ENCODE data around the gene PAPSS2. TPM values are rescaled to one million over a fixed set of nuclear protein-coding genes. Genes with fewer than 3 reads are reported as not detected.

The PAPSS2 gene
- polyA plus RNA-seq, 1 experiment, result 51.4 TPM

DNA sequence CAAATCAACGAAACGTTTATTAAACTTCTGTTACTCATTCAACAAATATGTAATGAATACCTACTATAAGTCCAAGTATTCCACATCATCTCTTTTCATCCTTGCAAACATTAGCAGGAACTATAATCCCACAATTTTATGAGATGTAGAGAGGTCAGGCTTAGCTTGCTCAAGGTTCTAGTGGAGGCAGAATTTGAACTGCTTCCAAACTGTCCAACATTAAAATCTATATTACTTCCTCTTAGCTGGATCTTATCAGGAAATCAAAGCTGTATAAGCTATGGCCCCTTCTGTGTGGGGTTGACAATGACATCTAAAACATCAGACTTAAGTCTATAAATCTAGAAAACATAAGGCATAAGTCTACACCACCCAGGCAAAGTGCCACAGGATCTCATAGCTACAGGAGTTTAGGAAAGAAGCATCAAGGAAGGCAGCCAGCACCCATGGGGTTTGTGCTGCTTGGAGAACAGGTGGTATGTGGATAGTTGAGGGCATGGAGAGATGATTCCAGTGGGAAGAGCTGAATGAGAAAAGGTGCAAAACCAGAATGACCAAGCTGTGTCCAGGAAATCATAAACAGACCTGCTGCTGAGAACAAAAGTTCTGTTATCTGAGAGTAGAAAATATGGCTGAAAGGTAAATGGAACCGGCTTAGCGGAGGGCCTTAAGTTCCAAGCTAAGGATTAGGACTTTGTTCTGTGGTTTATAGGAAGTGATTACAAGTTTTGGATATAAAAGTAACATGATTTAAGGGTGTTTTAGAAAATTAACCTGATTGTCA lies 34.5 kb downstream of the PAPSS2 start:
- Histone ChIP-seq H3K27me3 (ENCODE audit: control insufficient read depth, insufficient read depth, low read length) (no peaks in the 10 kb centered on the region), H3K4me3 (ENCODE audit: low read depth, low read length) (no peak overlapping the region), H3K9me3 (ENCODE audit: control insufficient read depth, insufficient read depth, low read length) (no peaks in the 10 kb centered on the region), H3K27ac (ENCODE audit: low read depth, low read length) (no peak overlapping the region)
- DNase-seq (ENCODE audit: low read depth, low spot score), result no peak
- TF ChIP-seq, protein P1, sequence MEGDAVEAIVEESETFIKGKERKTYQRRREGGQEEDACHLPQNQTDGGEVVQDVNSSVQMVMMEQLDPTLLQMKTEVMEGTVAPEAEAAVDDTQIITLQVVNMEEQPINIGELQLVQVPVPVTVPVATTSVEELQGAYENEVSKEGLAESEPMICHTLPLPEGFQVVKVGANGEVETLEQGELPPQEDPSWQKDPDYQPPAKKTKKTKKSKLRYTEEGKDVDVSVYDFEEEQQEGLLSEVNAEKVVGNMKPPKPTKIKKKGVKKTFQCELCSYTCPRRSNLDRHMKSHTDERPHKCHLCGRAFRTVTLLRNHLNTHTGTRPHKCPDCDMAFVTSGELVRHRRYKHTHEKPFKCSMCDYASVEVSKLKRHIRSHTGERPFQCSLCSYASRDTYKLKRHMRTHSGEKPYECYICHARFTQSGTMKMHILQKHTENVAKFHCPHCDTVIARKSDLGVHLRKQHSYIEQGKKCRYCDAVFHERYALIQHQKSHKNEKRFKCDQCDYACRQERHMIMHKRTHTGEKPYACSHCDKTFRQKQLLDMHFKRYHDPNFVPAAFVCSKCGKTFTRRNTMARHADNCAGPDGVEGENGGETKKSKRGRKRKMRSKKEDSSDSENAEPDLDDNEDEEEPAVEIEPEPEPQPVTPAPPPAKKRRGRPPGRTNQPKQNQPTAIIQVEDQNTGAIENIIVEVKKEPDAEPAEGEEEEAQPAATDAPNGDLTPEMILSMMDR (IDR thresholded peaks at IDR 0.05; ENCODE audit: low read depth, low read length), result no peak
- ChIA-PET POLR2A (interaction anchor here (0.5 to 0.6 kb wide), 2 partner anchors 19 to 102 kb away, joined by 3 to 5 read pairs; no protein-coding TSS in a partner anchor), CTCF (interaction anchor here (0.6 to 0.9 kb wide), 2 partner anchors 40 to 177 kb away, joined by 3 to 5 read pairs; no protein-coding TSS in a partner anchor)

- CTCF ChIA-PET, result interaction anchor here (0.6 kb wide), 1 partner anchor 178 kb away, joined by 3 read pairs; no protein-coding TSS in a partner anchor
- no peak for DNase-seq (ENCODE audit: low read depth, low spot score)
- TF ChIP-seq, protein P1 (IDR thresholded peaks at IDR 0.05; ENCODE audit: low read depth, low read length), result no peak
- Histone ChIP-seq H3K27me3 (ENCODE audit: control insufficient read depth, insufficient read depth, low read length) (no peaks in the 10 kb centered on the region), H3K9me3 (ENCODE audit: control insufficient read depth, insufficient read depth, low read length) (no peaks in the 10 kb centered on the region), H3K27ac (ENCODE audit: low read depth, low read length) (no peak overlapping the region), H3K4me3 (ENCODE audit: low read depth, low read length) (no peak overlapping the region)
- POLR2A ChIA-PET, result interaction anchor here (0.6 kb wide), 1 partner anchor 101 kb away, joined by 5 read pairs; no protein-coding TSS in a partner anchor
Observed at GRCh38 chr10:87695074-87695473, 35.4 kb downstream of the PAPSS2 start.

GRCh38 chr10:87696922-87697745 lies 37.5 kb downstream of the PAPSS2 start:
- no peaks in the 10 kb centered on the region for H3K27me3 ChIP-seq (ENCODE audit: control insufficient read depth, insufficient read depth, low read length)
- H3K27ac ChIP-seq (ENCODE audit: low read depth, low read length), result no peak overlapping the region
- CTCF ChIA-PET, result no interaction called here
- POLR2A ChIA-PET, result no interaction called here
- DNase-seq (ENCODE audit: low read depth, low spot score), result no peak
- TF ChIP-seq, protein P1 (IDR thresholded peaks at IDR 0.05; ENCODE audit: low read depth, low read length), result no peak
- no peaks in the 10 kb centered on the region for H3K9me3 ChIP-seq (ENCODE audit: control insufficient read depth, insufficient read depth, low read length)
- no peak overlapping the region for H3K4me3 ChIP-seq (ENCODE audit: low read depth, low read length)

- Histone ChIP-seq H3K9me3 (ENCODE audit: control insufficient read depth, insufficient read depth, low read length) (no peaks in the 10 kb centered on the region), H3K27me3 (ENCODE audit: control insufficient read depth, insufficient read depth, low read length) (no peaks in the 10 kb centered on the region), H3K27ac (ENCODE audit: low read depth, low read length) (no peak overlapping the region), H3K4me3 (ENCODE audit: low read depth, low read length) (no peak overlapping the region)
- ChIA-PET POLR2A (interaction anchor here (0.6 to 1.2 kb wide), 4 partner anchors 12 to 41 kb away, joined by 3 to 4 read pairs (median 3); no protein-coding TSS in a partner anchor), CTCF (interaction anchor here (0.8 kb wide), 1 partner anchor 22 kb away, joined by 3 read pairs; no protein-coding TSS in a partner anchor)
- DNase-seq (ENCODE audit: low read depth, low spot score), result no peak
- TF ChIP-seq, protein P1 (IDR thresholded peaks at IDR 0.05; ENCODE audit: low read depth, low read length), result no peak
Observed at GRCh38 chr10:87700031-87700796, 40.5 kb downstream of the PAPSS2 start.
